Urothelium cell line (cell line): ENCODE measurements around the gene LTBP1.
"Not testable (repeated sequence)": the region's sequence is repeated elsewhere in the genome, so short reads cannot be mapped to it uniquely, and the experiment has no call there.

Source experiments
- DNase-seq: peaks from one replicate; pipeline ENCODE4 v3.0.0; 2011; ENCODE audit warnings: low spot score, mixed read lengths
- FAIRE-seq: peaks from 2 replicates; lab custom pipeline; 2011; peaks lifted over from hg19 to GRCh38; lab: Jason Lieb, UNC

Gene LTBP1

DNA sequence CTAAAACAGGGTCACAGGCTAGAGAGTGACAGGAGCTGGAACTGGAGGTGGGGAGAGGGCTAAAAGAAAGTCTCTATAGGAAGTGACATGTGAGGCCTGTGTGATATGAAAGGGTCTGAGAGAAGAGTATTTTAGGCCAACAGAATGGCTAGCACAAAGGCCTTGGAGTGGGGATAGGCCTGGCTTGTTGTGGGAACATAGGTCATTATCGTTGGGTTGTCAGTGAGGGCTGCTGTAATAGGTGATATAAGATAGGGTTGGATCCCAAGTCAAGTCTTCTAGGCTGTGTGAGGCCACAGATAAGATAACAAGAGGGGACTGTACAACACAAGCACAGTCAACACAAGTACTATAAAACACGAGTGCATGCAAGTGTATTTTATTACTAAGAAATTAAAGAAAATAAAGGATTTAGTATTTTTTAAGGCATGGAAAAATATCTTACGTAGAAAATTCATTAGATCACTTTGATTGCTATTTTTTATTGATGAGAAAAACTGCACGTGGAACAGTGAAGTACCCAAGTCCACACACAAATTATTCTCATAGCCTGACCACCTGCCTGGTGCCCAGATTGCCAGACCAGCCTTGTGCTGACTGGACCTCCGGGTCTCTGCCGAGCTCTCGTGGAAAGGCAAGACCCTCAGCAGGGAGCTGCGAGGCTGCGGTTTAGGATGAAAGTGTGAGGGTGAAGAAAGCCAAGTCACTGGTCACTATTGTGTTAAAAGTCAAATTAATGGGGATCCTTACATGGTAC is 14.1 kb downstream of the LTBP1 start:
- DNase-seq: no peak
- no peak for FAIRE-seq

GRCh38 chr2:32962690-32963089 is 15.9 kb downstream of the LTBP1 start:
- FAIRE-seq: no peak
- no peak for DNase-seq

- FAIRE-seq: no peak
- DNase-seq: no peak
Measured at GRCh38 chr2:32963941-32964340, 17.2 kb downstream of the LTBP1 start.

DNA sequence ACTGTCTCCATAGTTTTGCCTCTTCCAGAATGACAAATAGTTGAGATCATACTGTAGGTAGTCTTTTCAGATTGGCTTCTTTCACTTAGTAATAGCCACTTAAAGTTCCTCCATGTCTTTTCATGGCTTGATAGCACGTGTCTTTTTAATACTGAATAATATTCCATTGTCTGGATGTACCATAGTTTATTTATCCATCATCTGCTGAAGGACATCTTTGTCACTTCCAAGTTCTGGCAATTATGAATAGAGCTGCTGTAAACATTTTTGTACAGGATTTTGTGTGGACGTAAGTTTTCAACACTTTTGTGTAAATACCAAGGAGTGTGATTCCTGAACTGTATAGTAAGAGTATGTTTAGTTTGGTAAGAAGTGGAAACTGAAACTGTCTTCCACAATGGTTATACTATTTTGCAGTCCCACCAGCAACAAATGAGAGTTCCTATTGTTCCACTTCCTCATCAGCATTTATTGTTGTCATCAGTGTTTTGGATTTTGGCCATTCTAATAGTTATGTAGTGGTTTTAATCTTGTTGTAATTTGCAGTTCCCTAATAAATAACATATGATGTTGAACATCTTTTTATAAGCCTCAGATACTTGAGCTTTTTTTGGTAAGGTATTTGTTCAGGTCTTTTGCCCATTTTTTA is 18.9 kb downstream of the LTBP1 start:
- no peak for DNase-seq
- no peak for FAIRE-seq

- no peak for FAIRE-seq
- DNase-seq: no peak
Measured at GRCh38 chr2:32969444-32970162, 22.9 kb downstream of the LTBP1 start.

DNA sequence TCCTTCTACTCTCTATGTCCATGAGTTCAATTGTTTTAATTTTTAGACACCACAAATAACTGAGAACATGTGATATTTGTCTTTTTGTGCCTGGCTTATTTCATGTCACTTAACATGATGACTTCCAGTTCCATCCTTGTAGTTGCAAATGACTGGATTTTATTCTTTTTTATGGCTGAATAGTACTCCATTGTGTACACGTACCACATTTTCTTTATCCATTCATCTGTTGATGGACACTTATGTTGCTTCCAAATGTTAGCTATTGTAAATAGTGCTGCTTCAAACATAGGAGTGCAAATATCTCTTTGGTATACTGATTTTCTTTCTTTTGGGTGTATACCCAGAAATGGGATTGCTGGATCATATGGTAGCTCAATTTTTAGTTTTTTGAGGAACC is 27.0 kb downstream of the LTBP1 start:
- not testable (repeated sequence) for DNase-seq, FAIRE-seq

DNA sequence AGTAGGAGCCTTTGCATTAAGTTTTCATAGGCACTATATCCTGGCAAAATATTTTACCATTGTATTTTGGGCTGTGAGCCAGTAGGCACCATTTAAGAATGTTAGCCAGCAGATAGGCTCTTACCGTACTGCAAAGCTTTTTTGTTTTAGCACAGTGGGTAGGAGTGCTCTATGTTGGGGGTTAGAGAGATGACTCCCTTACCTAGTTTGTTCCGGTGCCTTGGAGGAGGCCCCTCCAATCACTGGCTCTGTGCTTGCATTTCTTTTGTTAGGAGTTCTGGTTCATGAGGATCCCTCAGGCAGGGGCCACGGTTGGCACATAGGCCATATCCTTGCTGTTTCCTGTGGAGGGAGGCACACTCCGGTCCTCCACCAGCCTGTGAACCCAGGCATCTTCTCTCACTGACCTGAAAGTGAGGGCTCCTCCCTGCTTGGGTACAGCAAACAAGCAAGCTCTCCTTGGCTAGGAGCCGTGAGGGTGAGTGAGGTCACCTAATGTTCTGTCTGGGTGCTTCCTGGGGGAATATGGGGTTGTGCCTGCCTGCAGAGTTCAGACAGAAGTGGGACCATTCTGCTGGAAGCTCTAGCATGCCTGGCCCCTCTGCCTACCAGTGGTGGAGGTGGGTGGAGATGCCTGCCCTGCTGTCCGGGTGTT is 29.8 kb downstream of the LTBP1 start:
- FAIRE-seq (no peak), DNase-seq (no peak)

DNA sequence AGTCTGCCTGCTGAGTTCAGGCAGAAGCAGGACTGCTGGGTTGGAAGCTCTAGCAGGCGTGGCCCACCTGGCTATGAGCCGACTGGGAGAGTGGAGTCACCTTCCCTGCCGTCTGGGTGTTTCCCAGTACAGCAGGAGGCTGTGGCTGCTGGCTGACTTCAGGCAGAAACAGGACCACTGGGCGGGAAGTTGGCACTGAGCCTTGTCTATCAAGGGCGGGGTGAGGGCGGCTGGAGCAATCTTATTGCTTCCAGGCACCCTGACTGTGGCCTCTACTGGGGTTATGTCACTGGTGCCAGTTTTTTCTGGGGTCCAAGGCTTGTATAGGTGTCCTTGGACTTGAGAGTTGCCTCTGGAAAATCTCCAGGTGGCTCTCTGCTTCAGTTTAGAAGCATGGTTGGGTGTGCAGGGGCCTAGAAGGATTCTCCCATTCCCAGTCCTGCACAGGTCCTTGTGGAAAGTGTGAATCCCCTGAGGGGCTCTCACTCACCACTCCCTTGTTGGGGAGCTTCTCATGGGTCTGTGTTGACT is 30.5 kb downstream of the LTBP1 start:
- DNase-seq (peak; percentile 25), FAIRE-seq (no peak)

DNA sequence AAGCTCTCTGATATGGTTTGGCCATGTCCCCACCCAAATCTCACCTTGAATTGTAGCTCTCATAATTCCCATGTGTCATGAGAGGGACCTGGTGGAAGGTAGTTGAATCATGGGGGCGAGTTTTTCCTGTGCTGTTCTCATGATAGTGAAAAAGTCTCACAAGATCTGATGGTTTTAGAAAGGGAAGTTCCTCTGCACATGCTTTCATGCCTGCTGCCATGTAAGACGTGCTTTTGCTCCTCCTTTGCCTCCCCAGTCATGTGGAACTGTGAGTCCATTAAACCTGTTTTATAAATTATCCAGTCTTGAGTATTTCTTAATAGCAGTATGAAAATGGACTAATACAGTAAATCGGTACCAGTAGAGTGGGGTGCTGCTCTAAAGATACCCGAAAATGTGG is 34.9 kb downstream of the LTBP1 start:
- FAIRE-seq: no peak
- DNase-seq: no peak

DNA sequence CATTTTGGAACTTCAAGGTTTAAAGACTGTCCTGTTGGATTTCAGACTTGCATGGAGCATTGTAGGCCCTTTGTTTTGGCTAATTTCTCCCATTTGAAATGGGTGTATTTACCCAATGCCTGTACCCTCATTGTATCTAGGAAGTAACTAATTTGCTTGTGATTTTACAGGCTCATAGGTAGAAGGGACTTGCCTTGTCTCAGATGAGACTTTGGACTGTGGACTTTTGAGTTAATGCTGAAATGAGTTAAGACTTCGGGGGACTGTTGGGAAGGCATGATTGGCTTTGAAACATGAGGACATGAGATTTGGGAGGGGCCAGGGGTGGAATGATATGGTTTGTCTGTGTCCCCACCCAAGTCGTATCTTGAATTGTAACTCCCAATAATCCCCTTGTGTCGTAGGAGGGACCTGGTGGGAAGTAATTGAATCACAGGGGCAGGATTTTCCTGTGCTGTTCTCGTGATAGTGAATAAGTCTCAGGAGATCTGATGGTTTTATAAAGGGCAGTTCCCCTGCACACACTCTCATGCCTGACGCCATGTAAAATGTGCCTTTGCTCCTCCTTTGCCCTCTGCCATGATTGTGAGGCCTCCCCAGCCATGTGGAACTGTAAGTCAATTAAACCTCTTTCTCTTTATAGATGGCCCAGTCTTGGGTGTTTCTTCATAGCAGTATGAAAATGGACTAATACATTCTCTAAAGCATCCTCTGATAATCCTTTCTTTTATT is 36.6 kb downstream of the LTBP1 start:
- not testable (repeated sequence) for DNase-seq, FAIRE-seq

- DNase-seq (no peak), FAIRE-seq (no peak)
Measured at GRCh38 chr2:32986480-32986879, 39.7 kb downstream of the LTBP1 start.

GRCh38 chr2:32988525-32988924 is 41.8 kb downstream of the LTBP1 start:
- FAIRE-seq (no peak), DNase-seq (no peak)

- DNase-seq: no peak
- FAIRE-seq: no peak
Measured at GRCh38 chr2:32990556-32990955, 43.8 kb downstream of the LTBP1 start.

DNA sequence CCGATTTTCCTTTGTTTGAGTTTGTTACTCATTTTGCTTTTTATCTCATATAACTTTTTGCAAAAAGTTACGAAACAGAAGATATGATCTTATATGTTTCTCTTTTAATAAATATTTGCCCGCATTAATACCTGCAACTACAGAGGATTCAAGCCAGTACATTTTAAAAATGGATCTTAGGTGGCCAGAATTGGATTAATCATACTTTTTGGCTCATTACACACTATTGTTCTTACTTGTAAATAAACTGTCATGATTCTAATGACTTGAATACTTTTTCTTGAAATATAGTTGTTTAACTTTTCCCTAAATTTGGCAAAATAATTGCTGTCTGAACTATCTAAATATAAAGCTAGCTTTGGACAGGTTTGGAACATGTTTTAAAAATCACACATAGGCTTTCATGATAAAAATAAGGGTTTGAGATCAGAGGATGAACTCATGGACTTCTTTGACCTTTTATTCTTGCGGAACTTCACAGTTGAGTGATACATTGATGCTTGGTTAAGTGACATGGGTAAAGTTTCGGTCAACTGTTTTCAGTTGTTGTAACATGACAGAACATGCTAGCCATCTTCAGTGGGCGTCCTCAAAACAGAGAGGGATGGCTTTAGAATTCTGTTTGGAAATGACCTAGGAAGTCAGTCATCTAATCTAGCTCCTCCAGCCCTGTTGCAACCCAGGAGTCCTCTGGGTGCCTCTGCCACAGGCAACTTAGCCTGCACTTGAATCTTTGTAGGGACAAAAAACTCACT is 44.5 kb downstream of the LTBP1 start:
- FAIRE-seq (no peak), DNase-seq (no peak)

DNA sequence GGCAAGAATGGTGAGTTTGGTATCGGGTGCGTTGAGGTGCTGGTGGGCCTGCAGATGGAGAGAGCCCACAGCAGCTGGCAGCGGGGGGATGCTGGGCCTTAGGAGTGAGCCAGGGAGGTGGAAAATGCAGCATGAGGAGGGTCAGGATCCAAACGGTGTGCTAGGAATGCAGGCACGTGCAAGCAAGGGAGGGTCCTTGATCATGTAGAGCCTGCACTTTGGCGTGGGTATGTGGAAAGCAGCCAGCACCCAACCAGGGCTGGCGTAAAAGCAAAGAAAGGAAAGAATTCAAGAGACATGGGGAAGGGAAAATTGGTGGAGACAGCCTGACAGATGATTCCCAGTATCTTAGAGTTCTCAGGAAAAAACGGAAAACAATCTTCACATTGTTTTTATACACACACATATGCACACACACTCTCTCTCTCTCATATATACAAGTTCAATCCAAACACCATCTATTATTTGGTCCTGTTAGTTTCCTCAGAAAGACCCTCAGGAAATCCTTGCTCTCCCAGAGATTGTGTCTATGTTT is 46.3 kb downstream of the LTBP1 start:
- no peak for FAIRE-seq
- DNase-seq: no peak

DNA sequence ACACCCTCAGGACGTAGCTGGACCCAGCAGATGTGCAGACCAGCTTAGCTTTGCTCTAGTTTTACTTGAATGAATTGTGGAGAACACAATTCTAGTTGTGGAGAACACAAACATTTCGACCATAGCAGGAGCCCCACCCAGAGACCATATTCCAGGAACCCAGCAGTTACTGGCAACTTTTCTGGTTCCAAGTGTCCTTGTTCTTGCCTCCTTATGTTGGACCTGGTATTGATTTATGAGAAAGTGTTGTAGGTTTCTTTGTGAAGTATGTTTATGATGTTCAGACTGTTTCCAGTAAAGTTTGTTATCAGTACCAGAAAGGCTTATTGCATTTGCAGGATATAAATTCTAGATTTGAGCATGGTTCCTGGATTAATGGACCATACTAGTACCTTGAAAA is 51.0 kb downstream of the LTBP1 start:
- DNase-seq (no peak), FAIRE-seq (no peak)

- DNase-seq: no peak
- no peak for FAIRE-seq
Measured at GRCh38 chr2:33000986-33001385, 54.2 kb downstream of the LTBP1 start.

GRCh38 chr2:33001823-33002222 is 55.1 kb downstream of the LTBP1 start:
- DNase-seq: no peak
- FAIRE-seq: no peak

- FAIRE-seq (no peak), DNase-seq (no peak)
Measured at GRCh38 chr2:33002863-33003262, 56.1 kb downstream of the LTBP1 start.
